ENCODE measurements around the gene OPCML.

OPCML gene

DNA sequence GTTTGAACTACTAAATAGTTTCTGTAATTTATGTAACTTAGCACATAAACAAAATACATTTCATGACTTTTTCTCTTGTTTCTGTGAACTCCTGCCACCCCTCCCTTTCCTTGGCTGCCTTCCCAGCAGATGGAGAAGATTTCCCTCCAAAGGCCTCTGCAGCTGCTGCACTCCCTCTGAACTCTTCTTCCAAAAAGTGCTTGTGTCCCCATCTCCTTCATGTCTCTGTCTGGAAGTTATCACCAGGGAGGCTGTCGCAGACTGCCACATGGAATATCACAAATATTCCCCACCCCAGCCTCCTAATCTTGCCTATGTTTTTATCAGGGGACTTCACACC is 1068.3 kb downstream of the OPCML start:
- in situ Hi-C loops (cut with MboI; ENCODE audit: low sequenced_read_pairs, unreplicated experiment) = no loop called here

DNA sequence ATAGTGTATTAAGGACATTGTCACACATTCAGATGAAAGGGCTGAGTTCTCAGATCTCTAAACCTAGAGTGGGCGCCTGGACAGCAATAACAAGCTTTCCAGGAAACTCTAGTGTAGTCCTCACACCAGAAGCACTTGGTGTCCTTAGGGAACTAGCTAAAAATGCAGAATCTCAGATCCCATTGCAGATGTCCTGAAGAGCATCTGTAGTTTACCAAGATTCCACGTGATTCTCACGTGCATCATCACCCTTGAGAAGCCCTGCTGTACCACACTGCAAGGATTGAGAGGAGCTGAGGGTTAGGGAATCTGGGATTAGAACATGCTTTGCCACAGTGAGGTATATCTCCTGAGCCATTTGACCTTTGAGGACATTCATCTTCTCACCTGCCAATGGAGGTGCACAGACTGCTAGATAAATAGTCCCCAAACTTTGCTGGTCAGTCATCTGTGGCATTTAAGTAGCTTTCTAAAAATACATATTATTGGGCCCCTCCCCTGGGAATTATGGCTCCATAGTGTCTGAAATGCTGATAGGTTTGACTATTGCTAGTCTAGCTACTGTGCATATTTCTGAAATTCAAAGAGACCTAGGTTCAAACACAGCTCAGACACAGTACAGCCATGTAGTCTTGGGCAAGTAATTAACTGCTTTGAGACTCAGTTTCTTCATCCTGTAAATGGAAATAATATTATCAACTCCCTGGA is 1068.9 kb downstream of the OPCML start:
- no peak for DNase-seq (ENCODE audit: low spot score)
- TF ChIP-seq, protein P1, sequence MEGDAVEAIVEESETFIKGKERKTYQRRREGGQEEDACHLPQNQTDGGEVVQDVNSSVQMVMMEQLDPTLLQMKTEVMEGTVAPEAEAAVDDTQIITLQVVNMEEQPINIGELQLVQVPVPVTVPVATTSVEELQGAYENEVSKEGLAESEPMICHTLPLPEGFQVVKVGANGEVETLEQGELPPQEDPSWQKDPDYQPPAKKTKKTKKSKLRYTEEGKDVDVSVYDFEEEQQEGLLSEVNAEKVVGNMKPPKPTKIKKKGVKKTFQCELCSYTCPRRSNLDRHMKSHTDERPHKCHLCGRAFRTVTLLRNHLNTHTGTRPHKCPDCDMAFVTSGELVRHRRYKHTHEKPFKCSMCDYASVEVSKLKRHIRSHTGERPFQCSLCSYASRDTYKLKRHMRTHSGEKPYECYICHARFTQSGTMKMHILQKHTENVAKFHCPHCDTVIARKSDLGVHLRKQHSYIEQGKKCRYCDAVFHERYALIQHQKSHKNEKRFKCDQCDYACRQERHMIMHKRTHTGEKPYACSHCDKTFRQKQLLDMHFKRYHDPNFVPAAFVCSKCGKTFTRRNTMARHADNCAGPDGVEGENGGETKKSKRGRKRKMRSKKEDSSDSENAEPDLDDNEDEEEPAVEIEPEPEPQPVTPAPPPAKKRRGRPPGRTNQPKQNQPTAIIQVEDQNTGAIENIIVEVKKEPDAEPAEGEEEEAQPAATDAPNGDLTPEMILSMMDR (IDR thresholded peaks at IDR 0.05; ENCODE audit: borderline replicate concordance, control extremely low read depth, extremely low read depth, insufficient read depth, missing control alignments) = no peak
- in situ Hi-C loops (cut with MboI; ENCODE audit: low sequenced_read_pairs, unreplicated experiment) = no loop called here

More for the DNA sequence above, 1068.3 kb downstream of the OPCML start:
- TF ChIP-seq, protein P1 (IDR thresholded peaks at IDR 0.05; ENCODE audit: borderline replicate concordance, control extremely low read depth, extremely low read depth, insufficient read depth, missing control alignments) = no peak
- no peak for DNase-seq (ENCODE audit: low spot score)

DNA sequence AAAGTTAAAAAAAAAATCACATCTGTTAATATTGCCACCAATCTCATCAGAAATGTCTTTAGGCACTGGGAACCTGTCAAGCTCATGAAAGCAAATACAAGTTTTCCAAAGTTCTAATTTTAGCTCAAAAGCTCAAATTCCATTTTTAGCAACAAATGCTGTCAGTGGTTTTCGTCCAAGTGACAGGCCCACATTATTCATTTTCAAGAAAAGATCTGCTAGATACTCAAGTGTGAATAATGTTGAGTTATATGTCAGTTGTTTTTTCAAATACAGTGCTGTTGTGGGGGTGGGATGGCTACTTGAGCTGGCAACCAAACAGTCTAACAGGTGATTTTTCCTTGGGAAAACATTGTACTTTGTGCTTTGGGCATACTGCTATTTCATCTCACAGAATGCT is 1072.6 kb downstream of the OPCML start:
- DNase-seq (ENCODE audit: low spot score) = no peak
- TF ChIP-seq, protein P1 (IDR thresholded peaks at IDR 0.05; ENCODE audit: borderline replicate concordance, control extremely low read depth, extremely low read depth, insufficient read depth, missing control alignments) = no peak
- in situ Hi-C loops (cut with MboI; ENCODE audit: low sequenced_read_pairs, unreplicated experiment) = no loop called here

DNA sequence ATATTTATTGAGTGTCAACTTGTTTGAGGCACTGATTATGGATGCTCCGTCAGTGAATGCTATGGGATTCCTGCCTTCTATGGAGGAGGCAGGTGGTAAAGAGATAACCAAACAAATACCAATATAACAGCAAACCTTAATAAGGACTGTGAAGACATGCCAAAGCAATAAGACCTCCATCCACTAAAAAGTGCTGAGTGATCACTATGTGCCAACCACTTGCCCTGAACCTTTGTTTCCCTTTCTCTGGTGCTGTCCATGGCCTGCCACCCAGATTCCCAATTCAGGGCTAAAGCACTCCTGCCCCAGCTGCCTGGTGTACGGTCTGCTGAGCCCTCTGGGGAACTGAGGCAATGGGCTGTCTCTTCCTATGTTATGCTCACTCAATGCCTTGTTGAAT is 1074.9 kb downstream of the OPCML start:
- TF ChIP-seq, protein P1 (IDR thresholded peaks at IDR 0.05; ENCODE audit: borderline replicate concordance, control extremely low read depth, extremely low read depth, insufficient read depth, missing control alignments) = no peak
- in situ Hi-C loops (cut with MboI; ENCODE audit: low sequenced_read_pairs, unreplicated experiment) = no loop called here
- DNase-seq (ENCODE audit: low spot score) = no peak

DNA sequence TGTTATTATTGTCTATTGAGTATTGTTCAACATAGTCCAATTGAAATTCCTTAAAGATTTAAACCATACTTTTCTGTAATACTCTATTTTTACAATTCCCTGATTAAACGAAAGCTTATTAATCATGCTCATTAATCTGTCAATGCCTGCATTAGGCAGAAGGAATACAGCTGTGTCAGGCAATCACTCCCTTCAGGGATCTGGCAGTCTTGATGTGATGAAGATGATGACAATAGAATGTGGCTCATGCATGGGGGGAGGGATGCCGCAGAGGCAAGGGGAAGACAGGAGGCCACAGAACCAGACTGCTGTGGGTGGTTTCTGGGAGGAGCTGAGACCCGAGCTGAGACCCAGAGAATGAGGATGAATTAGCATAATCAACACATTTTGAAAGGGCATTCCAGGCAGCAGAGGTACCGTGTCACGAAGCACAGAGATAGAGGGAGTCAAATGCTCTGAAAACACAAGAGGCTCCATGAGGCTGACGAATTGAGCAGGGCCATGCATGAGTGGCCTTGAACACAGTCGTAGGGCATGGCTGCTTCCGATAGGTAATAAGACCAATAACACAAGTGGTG is 1075.5 kb downstream of the OPCML start:
- in situ Hi-C loops (cut with MboI; ENCODE audit: low sequenced_read_pairs, unreplicated experiment) = no loop called here
- TF ChIP-seq, protein P1 (IDR thresholded peaks at IDR 0.05; ENCODE audit: borderline replicate concordance, control extremely low read depth, extremely low read depth, insufficient read depth, missing control alignments) = no peak
- no peak for DNase-seq (ENCODE audit: low spot score)

DNA sequence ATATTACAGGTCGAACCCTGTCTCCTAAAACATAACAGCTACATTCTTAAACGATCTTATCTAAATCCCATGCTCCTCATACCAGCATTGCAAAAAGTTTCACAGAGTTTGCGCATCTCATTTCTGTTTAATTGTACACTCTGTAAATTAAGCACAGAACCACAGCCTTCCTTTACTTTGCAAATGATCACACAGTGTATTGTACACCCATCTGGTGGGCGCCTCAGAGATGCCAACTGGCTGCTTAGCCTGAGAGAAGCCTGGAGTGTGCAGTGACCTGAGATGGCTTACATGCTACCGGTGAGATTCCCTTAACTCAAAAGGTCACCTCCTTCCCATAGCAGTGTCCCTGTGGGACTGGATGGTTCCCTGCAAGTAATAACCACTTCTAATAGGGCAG is 1077.3 kb downstream of the OPCML start:
- TF ChIP-seq, protein P1 (IDR thresholded peaks at IDR 0.05; ENCODE audit: borderline replicate concordance, control extremely low read depth, extremely low read depth, insufficient read depth, missing control alignments) = no peak
- in situ Hi-C loops (cut with MboI; ENCODE audit: low sequenced_read_pairs, unreplicated experiment) = no loop called here
- no peak for DNase-seq (ENCODE audit: low spot score)
